ENCODE measurements around the gene MROH2A. TPM values are rescaled to one million over a fixed set of nuclear protein-coding genes. Genes with fewer than 3 reads are reported as not detected.

The MROH2A gene
- total RNA-seq, 1 experiment from 2014 or later: not detected

- intact Hi-C loops (cut with micrococcal nuclease): no loop called here
- ChIA-PET RAD21 (ENCODE audit: low non-redundant PET in 1 of 2, low total read pairs in 2 of 2, uncharacterized antibody in 2 of 2, unreplicated experiment in 2 of 2) (no interaction called here), CTCF (no interaction called here), POLR2A (no interaction called here)
- no peak overlapping the region for H2AFZ ChIP-seq (ENCODE audit: low read depth, low read length, poor library complexity, severe bottlenecking)
- no peaks in the 10 kb centered on the region for H3K79me2 ChIP-seq (ENCODE audit: insufficient read depth, low read length)
- H3K9me3 ChIP-seq (ENCODE audit: control insufficient read depth in 1 of 2, insufficient read depth in 1 of 2, low read depth in 1 of 2, low read length in 2 of 2): no peaks in the 10 kb centered on the region
- no peaks in the 10 kb centered on the region for H3K36me3 ChIP-seq (ENCODE audit: control insufficient read depth in 1 of 2, insufficient read depth in 2 of 2, low read length in 2 of 2)
- no peak for ATAC-seq
- no peak overlapping the region for H3K4me2 ChIP-seq (ENCODE audit: low read length)
- H3K4me1 ChIP-seq (ENCODE audit: control insufficient read depth in 1 of 2, insufficient read depth in 2 of 2, low read length in 2 of 2): no peaks in the 10 kb centered on the region
- no peaks in the 10 kb centered on the region for H3K27me3 ChIP-seq (ENCODE audit: insufficient read depth, low read length)
- no peak for DNase-seq (ENCODE audit: low read depth, low spot score)
- no peak overlapping the region for H3K4me3 ChIP-seq (replicated peaks in 1 of 2; ENCODE audit: low read depth in 1 of 2, low read length in 2 of 2)
- no peaks in the 10 kb centered on the region for H3K9me2 ChIP-seq (ENCODE audit: insufficient read depth)
- no peaks in the 10 kb centered on the region for H4K20me1 ChIP-seq (ENCODE audit: insufficient read depth)
- BruUV-seq (replicated peaks): no TSS peak
- no peak for TF ChIP-seq RAD21 (IDR thresholded peaks at IDR 0.05; ENCODE audit: low read depth)
- TF ChIP-seq ELF1 (IDR thresholded peaks at IDR 0.05; ENCODE audit: borderline replicate concordance, low read depth): no peak
- no peak for TF ChIP-seq POLR2AphosphoS5 (IDR thresholded peaks at IDR 0.05; ENCODE audit: low read depth, low read length)
- no peak for TF ChIP-seq EZH2 (IDR thresholded peaks at IDR 0.05)
- TF ChIP-seq ZNF274 (IDR thresholded peaks at IDR 0.05; ENCODE audit: low read depth, low read length): no peak
- TF ChIP-seq ZFX (IDR thresholded peaks at IDR 0.05): no peak
- TF ChIP-seq ATF3 (IDR thresholded peaks at IDR 0.05): no peak
- no peak for TF ChIP-seq EGR1 (IDR thresholded peaks at IDR 0.05; ENCODE audit: low read depth)
- no peak for TF ChIP-seq SRF (IDR thresholded peaks at IDR 0.05; ENCODE audit: low read depth)
- TF ChIP-seq ZBTB33 (IDR thresholded peaks at IDR 0.05; ENCODE audit: extremely low read depth, insufficient replicate concordance, low read length): no peak
- no peak for TF ChIP-seq TCF7L2 (IDR thresholded peaks at IDR 0.05; ENCODE audit: borderline replicate concordance, extremely low read depth, insufficient read depth, insufficient read length)
- no peak for TF ChIP-seq CEBPB (IDR thresholded peaks at IDR 0.05; ENCODE audit: low read depth)
- TF ChIP-seq CBX3 (IDR thresholded peaks at IDR 0.05; ENCODE audit: low read depth): no peak
- TF ChIP-seq FOSL1 (IDR thresholded peaks at IDR 0.05; ENCODE audit: low read depth): no peak
- no peak for TF ChIP-seq JUND (IDR thresholded peaks at IDR 0.05)
- TF ChIP-seq, protein P1, sequence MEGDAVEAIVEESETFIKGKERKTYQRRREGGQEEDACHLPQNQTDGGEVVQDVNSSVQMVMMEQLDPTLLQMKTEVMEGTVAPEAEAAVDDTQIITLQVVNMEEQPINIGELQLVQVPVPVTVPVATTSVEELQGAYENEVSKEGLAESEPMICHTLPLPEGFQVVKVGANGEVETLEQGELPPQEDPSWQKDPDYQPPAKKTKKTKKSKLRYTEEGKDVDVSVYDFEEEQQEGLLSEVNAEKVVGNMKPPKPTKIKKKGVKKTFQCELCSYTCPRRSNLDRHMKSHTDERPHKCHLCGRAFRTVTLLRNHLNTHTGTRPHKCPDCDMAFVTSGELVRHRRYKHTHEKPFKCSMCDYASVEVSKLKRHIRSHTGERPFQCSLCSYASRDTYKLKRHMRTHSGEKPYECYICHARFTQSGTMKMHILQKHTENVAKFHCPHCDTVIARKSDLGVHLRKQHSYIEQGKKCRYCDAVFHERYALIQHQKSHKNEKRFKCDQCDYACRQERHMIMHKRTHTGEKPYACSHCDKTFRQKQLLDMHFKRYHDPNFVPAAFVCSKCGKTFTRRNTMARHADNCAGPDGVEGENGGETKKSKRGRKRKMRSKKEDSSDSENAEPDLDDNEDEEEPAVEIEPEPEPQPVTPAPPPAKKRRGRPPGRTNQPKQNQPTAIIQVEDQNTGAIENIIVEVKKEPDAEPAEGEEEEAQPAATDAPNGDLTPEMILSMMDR (IDR thresholded peaks at IDR 0.05 in 2 of 3, conservative IDR thresholded peaks at IDR 0.05 in 1 of 3; ENCODE audit: borderline replicate concordance in 1 of 3, insufficient read depth in 1 of 3, low read depth in 2 of 3, low read length in 2 of 3): no peak
- no peak for TF ChIP-seq YY1 (IDR thresholded peaks at IDR 0.05; ENCODE audit: extremely low read depth, insufficient replicate concordance, low read depth, low read length)
- no peak overlapping the region for H3K27ac ChIP-seq (ENCODE audit: low read depth, low read length)
- no peak overlapping the region for H3K9ac ChIP-seq (ENCODE audit: low read length)
Observed at GRCh38 chr2:233817361-233817911, 39.3 kb downstream of the MROH2A start.

All from HCT116 (cell line).